Vagina (tissue), 2 donors: ENCODE measurements around the gene CACNG1. TPM values are rescaled to one million over a fixed set of nuclear protein-coding genes. Genes with fewer than 3 reads are reported as not detected.

ENCODE experiments used
- DNase-seq, 2 donors: peaks; one replicate each; pipeline ENCODE4 v3.0.0-alpha.2; 2017; ENCODE audit errors: extremely low spot score in 2 of 2
- H3K27ac ChIP-seq: fragments of 200-600 bp; sonication (generic); one replicate; pipeline ENCODE4 v1.5.1; 2019
- H3K27me3 ChIP-seq: fragments of 200-600 bp; sonication (generic); one replicate; pipeline ENCODE4 v1.5.1; 2019
- H3K36me3 ChIP-seq, 2 donors: fragments of 200-600 bp; sonication (generic); one replicate each; pipeline ENCODE4 v1.5.1; 2017 to 2019
- H3K4me1 ChIP-seq: fragments of 200-600 bp; sonication (generic); one replicate; pipeline ENCODE4 v1.5.1; 2019
- H3K4me3 ChIP-seq, 2 donors: fragments of 200-600 bp; sonication (generic); 1 replicate in 1 of 2; 2 replicates in 1 of 2; pipeline ENCODE4 v1.5.1; 2016 to 2019
- H3K9me3 ChIP-seq: fragments of 200-600 bp; sonication (generic); one replicate; pipeline ENCODE4 v1.5.1; 2019
- CTCF ChIP-seq, 3 experiments: fragments of 450-650 bp in 2 of 3; fragments of 200-600 bp in 1 of 3; sonication (generic) in 1 of 3; IDR thresholded peaks; one replicate each; pipeline ENCODE4 v1.5.1; 2017 to 2019; ENCODE audit warnings: antibody characterized with exemption in 3 of 3, mild to moderate bottlenecking in 2 of 3, moderate library complexity in 2 of 3
- POLR2A ChIP-seq, 2 donors: fragments of 450-650 bp; IDR thresholded peaks; one replicate each; pipeline ENCODE4 v1.6.1; 2017; ENCODE audit warnings: antibody characterized with exemption in 2 of 2, mild to moderate bottlenecking in 2 of 2, moderate library complexity in 2 of 2
- POLR2AphosphoS5 ChIP-seq, 2 donors: sonication (generic); formaldehyde crosslinking; IDR thresholded peaks; one replicate each; pipeline ENCODE4 v1.9.0; 2017; ENCODE audit warnings: antibody characterized with exemption in 2 of 2, mild to moderate bottlenecking in 2 of 2, low read depth in 1 of 2; ENCODE audit not compliant: insufficient read depth in 1 of 2
- intact Hi-C: fragments of 100-400 bp; cut with DNase I; formaldehyde crosslinking; loops from one replicate; pipeline ENCODE4 v1.15.1; 2023
- total RNA-seq: library from RNA; depleted of rRNA; stranded (reverse); fragments of >200 nt; gene quantifications from one replicate; pipeline ENCODE4 v1.2.3, GENCODE V29; 2016

The CACNG1 gene
- total RNA-seq, 1 donor from 2014 or later, result not detected

- Histone ChIP-seq H3K36me3 (no peaks in the 10 kb centered on the region), H3K27ac (no peak overlapping the region), H3K27me3 (no peaks in the 10 kb centered on the region), H3K4me3 (no peak overlapping the region), H3K9me3 (no peaks in the 10 kb centered on the region), H3K4me1 (no peaks in the 10 kb centered on the region)
- intact Hi-C loops, result no loop called here
- no peak for TF ChIP-seq POLR2A (IDR thresholded peaks at IDR 0.05)
- no peak for TF ChIP-seq POLR2AphosphoS5 (IDR thresholded peaks at IDR 0.05; ENCODE audit: insufficient read depth in 1 of 2, low read depth in 1 of 2)
- no peak for TF ChIP-seq CTCF (IDR thresholded peaks at IDR 0.05)
- no peak for DNase-seq
Observed at GRCh38 chr17:67052720-67053437, 8.5 kb downstream of the CACNG1 start.

DNA sequence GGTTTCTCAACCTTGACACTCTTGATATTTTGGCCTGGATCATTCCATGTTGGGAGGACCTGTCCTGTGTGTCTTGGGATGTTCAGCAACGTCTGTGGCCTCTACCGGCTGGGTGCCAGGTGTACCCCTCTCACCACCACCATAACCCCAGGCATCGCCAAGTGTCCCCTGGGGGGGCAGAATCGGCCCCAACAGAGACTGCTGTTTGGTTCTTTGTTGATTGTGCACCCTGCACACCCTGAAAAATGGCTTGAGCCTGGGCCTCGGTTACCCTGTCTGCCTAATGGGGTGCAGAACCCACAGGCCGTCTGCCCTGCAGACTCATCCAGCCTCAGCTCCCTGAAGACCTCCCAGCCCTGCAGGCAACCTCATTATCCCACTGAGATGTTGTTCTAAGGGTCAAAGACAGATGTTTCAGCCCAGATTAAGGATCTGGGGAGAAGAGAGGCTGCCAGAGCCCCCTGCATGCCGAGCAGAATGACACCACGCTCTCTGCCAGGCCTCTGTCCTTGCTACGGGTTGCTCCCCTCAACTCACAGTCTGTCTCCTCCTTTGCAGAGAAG, 9.2 kb downstream of the CACNG1 start:
- intact Hi-C loops, result no loop called here
- Histone ChIP-seq H3K4me1 (no peaks in the 10 kb centered on the region), H3K4me3 (no peak overlapping the region), H3K27me3 (no peaks in the 10 kb centered on the region), H3K36me3 (no peaks in the 10 kb centered on the region), H3K27ac (no peak overlapping the region), H3K9me3 (no peaks in the 10 kb centered on the region)
- peak; percentile 29 to 61 for DNase-seq
- TF ChIP-seq CTCF (IDR thresholded peaks at IDR 0.05), result no peak
- no peak for TF ChIP-seq POLR2AphosphoS5 (IDR thresholded peaks at IDR 0.05; ENCODE audit: insufficient read depth in 1 of 2, low read depth in 1 of 2)
- no peak for TF ChIP-seq POLR2A (IDR thresholded peaks at IDR 0.05)

- H3K4me3 ChIP-seq, result no peak overlapping the region
- no peaks in the 10 kb centered on the region for H3K4me1 ChIP-seq
- DNase-seq, result peak; percentile 70 to 74
- no peaks in the 10 kb centered on the region for H3K9me3 ChIP-seq
- H3K27ac ChIP-seq, result no peak overlapping the region
- H3K27me3 ChIP-seq, result no peaks in the 10 kb centered on the region
- H3K36me3 ChIP-seq, result no peaks in the 10 kb centered on the region
- intact Hi-C loops, result no loop called here
- TF ChIP-seq CTCF (IDR thresholded peaks at IDR 0.05), result no peak
- TF ChIP-seq POLR2AphosphoS5 (IDR thresholded peaks at IDR 0.05; ENCODE audit: insufficient read depth in 1 of 2, low read depth in 1 of 2), result no peak
- no peak for TF ChIP-seq POLR2A (IDR thresholded peaks at IDR 0.05)
Observed at GRCh38 chr17:67054011-67054591, 9.7 kb downstream of the CACNG1 start.

DNA sequence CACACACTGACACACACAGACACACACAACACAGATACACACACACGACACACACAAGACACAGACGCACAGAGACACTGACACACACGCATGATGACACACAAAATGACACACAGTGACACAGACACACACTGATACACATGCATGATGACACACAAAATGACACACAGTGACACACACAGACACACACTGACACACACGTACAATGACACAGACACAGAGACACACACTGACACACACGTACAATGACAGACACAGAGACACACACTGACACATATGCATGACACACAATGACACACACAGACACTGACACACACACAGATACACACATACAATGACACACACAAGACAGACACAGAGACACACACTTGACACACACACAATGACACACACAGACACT, 10.3 kb downstream of the CACNG1 start:
- no peak for TF ChIP-seq POLR2AphosphoS5 (IDR thresholded peaks at IDR 0.05; ENCODE audit: insufficient read depth in 1 of 2, low read depth in 1 of 2)
- TF ChIP-seq POLR2A (IDR thresholded peaks at IDR 0.05), result no peak
- no peak for TF ChIP-seq CTCF (IDR thresholded peaks at IDR 0.05)
- intact Hi-C loops, result no loop called here
- H3K4me3 ChIP-seq, result no peak overlapping the region
- DNase-seq, result peak in 1 of 2 donors; percentile 49
- H3K9me3 ChIP-seq, result no peaks in the 10 kb centered on the region
- no peaks in the 10 kb centered on the region for H3K36me3 ChIP-seq
- H3K4me1 ChIP-seq, result no peaks in the 10 kb centered on the region
- no peak overlapping the region for H3K27ac ChIP-seq
- no peaks in the 10 kb centered on the region for H3K27me3 ChIP-seq

DNA sequence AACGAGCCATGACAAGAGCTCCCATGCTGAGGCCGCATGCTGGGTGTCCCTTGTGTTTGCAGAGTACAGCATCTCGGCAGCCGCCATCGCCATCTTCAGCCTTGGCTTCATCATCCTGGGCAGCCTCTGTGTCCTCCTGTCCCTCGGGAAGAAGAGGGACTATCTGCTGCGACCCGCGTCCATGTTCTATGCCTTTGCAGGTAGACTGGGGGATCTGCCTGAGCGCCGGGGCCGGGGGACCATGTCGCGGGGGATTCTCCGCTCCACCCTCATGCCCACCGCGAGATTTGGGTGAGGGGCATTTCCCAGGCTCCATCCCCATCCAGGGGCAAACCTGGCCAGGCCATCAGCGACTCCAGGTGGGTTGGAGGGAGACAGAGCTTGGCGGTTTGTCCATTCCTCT, 10.7 kb downstream of the CACNG1 start:
- Histone ChIP-seq H3K27ac (no peak overlapping the region), H3K4me1 (no peaks in the 10 kb centered on the region), H3K4me3 (no peak overlapping the region), H3K27me3 (no peaks in the 10 kb centered on the region), H3K36me3 (no peaks in the 10 kb centered on the region), H3K9me3 (no peaks in the 10 kb centered on the region)
- peak; percentile 58 to 94 for DNase-seq
- intact Hi-C loops, result no loop called here
- TF ChIP-seq CTCF (IDR thresholded peaks at IDR 0.05), result no peak
- TF ChIP-seq POLR2AphosphoS5 (IDR thresholded peaks at IDR 0.05; ENCODE audit: insufficient read depth in 1 of 2, low read depth in 1 of 2), result no peak
- no peak for TF ChIP-seq POLR2A (IDR thresholded peaks at IDR 0.05)
